ENCODE data around the gene TYSND1. TPM values are rescaled to one million over a fixed set of nuclear protein-coding genes. Genes with fewer than 3 reads are reported as not detected.

TYSND1 gene
- total and polyA plus RNA-seq, 7 donors, result 2.4 to 7.5 (median 4.1) TPM

- TF ChIP-seq CTCF (IDR thresholded peaks at IDR 0.05), result no peak
- H3K27me3 ChIP-seq (ENCODE audit: insufficient read depth in 3 of 3, low read length in 2 of 3), result no peaks in the 10 kb centered on the region
- H3K9me3 ChIP-seq, result no peaks in the 10 kb centered on the region
- no peak overlapping the region for H3K27ac ChIP-seq
- ATAC-seq (no peak), DNase-seq (no peak)
- peaks cover 7% of the 10 kb centered on the region for H3K4me1 ChIP-seq
- peaks cover 0 to 50% of the 10 kb centered on the region in 2 donors for H3K36me3 ChIP-seq (ENCODE audit: insufficient read depth in 1 of 2, low read depth in 1 of 2)
- no peak overlapping the region for H3K4me3 ChIP-seq
- WGBS, 3 donors, result 90 to 96% (median 92%) methylated on average over 5 of the region's 5 CpGs
- intact Hi-C loops (cut with DNase I), result no loop called here
These were observed 2.0 kb upstream of the TYSND1 start for GRCh38 chr10:70148516-70148915.

- ATAC-seq, result no peak
- no peak for DNase-seq
- H3K9me3 ChIP-seq, result no peaks in the 10 kb centered on the region
- peaks cover 0 to 37% of the 10 kb centered on the region in 2 donors for H3K36me3 ChIP-seq (ENCODE audit: insufficient read depth in 1 of 2, low read depth in 1 of 2)
- intact Hi-C loops (cut with DNase I), result no loop called here
- no peaks in the 10 kb centered on the region for H3K27me3 ChIP-seq (ENCODE audit: insufficient read depth in 3 of 3, low read length in 2 of 3)
- 13 to 17% (median 15%) methylated on average over 2 of the region's 2 CpGs for WGBS, 3 donors
- peak overlapping the region; percentile 90 for H3K27ac ChIP-seq
- TF ChIP-seq CTCF (IDR thresholded peaks at IDR 0.05), result no peak
- peaks cover 7% of the 10 kb centered on the region for H3K4me1 ChIP-seq
- H3K4me3 ChIP-seq, result peak overlapping the region; percentile 82
These were observed 742 bp upstream of the TYSND1 start for GRCh38 chr10:70147259-70147625.

GRCh38 chr10:70145666-70146488 is 623 bp downstream of the TYSND1 start:
- H3K4me3 ChIP-seq, result peak overlapping the region; percentile 82
- peak; percentile 74 to 81 (median 78) for ATAC-seq
- no peaks in the 10 kb centered on the region for H3K9me3 ChIP-seq
- 0 to 1% (median 0%) methylated on average over 55 to 98 of the region's 98 CpGs for WGBS, 3 donors
- intact Hi-C loops (cut with DNase I), result no loop called here
- peak overlapping the region; percentile 90 for H3K27ac ChIP-seq
- peaks cover 0 to 28% of the 10 kb centered on the region in 2 donors for H3K36me3 ChIP-seq (ENCODE audit: insufficient read depth in 1 of 2, low read depth in 1 of 2)
- TF ChIP-seq CTCF (IDR thresholded peaks at IDR 0.05), result peak; percentile 61
- H3K4me1 ChIP-seq, result peaks cover 7% of the 10 kb centered on the region
- DNase-seq, result peak; percentile 73 to 83
- no peaks in the 10 kb centered on the region for H3K27me3 ChIP-seq (ENCODE audit: insufficient read depth in 3 of 3, low read length in 2 of 3)

GRCh38 chr10:70145166-70145665 is 1.3 kb downstream of the TYSND1 start:
- peak; percentile 12 to 41 (median 28) for ATAC-seq
- DNase-seq, result peak; percentile 42 to 70
- Histone ChIP-seq H3K4me1 (peaks cover 7% of the 10 kb centered on the region), H3K4me3 (peak overlapping the region; percentile 82), H3K27me3 (ENCODE audit: insufficient read depth in 3 of 3, low read length in 2 of 3) (no peaks in the 10 kb centered on the region), H3K27ac (peak overlapping the region; percentile 90), H3K36me3 (ENCODE audit: insufficient read depth in 1 of 2, low read depth in 1 of 2) (peaks cover 0 to 21% of the 10 kb centered on the region in 2 donors), H3K9me3 (no peaks in the 10 kb centered on the region)
- intact Hi-C loops (cut with DNase I), result no loop called here
- 8 to 21% (median 18%) methylated on average over 14 to 28 of the region's 28 CpGs for WGBS, 3 donors
- TF ChIP-seq CTCF (IDR thresholded peaks at IDR 0.05), result no peak
